Measurements from ENCODE around the gene FGF1.

GRCh38 chr5:142568996-142569335 is 116.9 kb downstream of the FGF1 start:
- TF ChIP-seq CTCF (IDR thresholded peaks at IDR 0.05) = no peak
- TF ChIP-seq POLR2A (IDR thresholded peaks at IDR 0.05) = no peak

All from heart left ventricle (tissue), 13 donors.